Smooth muscle cell (in vitro differentiated cells): ENCODE data around the gene CMTM5. TPM values are rescaled to one million over a fixed set of nuclear protein-coding genes. Genes with fewer than 3 reads are reported as not detected.

Experiments used
- DNase-seq: peaks from one replicate; lab custom pipeline; 2025; ENCODE audit not compliant: unreplicated experiment; lab: John Stamatoyannopoulos, UW
- H2AFZ ChIP-seq: fragments of 200-600 bp; sonication (generic); 2 replicates; pipeline ENCODE4 v1.6.0; 2016; ENCODE audit warnings: antibody characterized with exemption, low read depth, mild to moderate bottlenecking
- H3F3A ChIP-seq: fragments of 200-600 bp; sonication (generic); 2 replicates; pipeline ENCODE4 v1.6.0; 2017; ENCODE audit warnings: antibody characterized with exemption, low read depth
- H3K27ac ChIP-seq: fragments of 200-600 bp; sonication (generic); 2 replicates; pipeline ENCODE4 v1.5.1; 2016; ENCODE audit warnings: low read depth, mild to moderate bottlenecking
- H3K27me3 ChIP-seq: fragments of 200-600 bp; sonication (generic); 2 replicates; pipeline ENCODE4 v1.6.1; 2016; ENCODE audit warnings: low read depth, mild to moderate bottlenecking
- H3K36me3 ChIP-seq: fragments of 200-600 bp; sonication (generic); 2 replicates; pipeline ENCODE4 v1.5.1; 2016; ENCODE audit warnings: low read depth
- H3K4me1 ChIP-seq: fragments of 200-600 bp; sonication (generic); 2 replicates; pipeline ENCODE4 v1.5.1; 2016; ENCODE audit warnings: low read depth
- H3K4me2 ChIP-seq: fragments of 200-600 bp; sonication (generic); 2 replicates; pipeline ENCODE4 v1.6.0; 2016; ENCODE audit warnings: mild to moderate bottlenecking
- H3K4me3 ChIP-seq: fragments of 200-600 bp; sonication (generic); 2 replicates; pipeline ENCODE4 v1.5.1; 2016; ENCODE audit warnings: mild to moderate bottlenecking
- H3K79me2 ChIP-seq: fragments of 200-600 bp; sonication (generic); 2 replicates; pipeline ENCODE4 v1.6.0; 2016; ENCODE audit warnings: low read depth, mild to moderate bottlenecking
- H3K9ac ChIP-seq: fragments of 200-600 bp; sonication (generic); 2 replicates; pipeline ENCODE4 v1.6.0; 2016; ENCODE audit warnings: low read depth
- H3K9me3 ChIP-seq: fragments of 200-600 bp; sonication (generic); replicated peaks from 2 replicates; pipeline ENCODE4 v1.5.1; 2016; ENCODE audit warnings: low read depth
- H4K20me1 ChIP-seq: fragments of 200-600 bp; sonication (generic); 2 replicates; pipeline ENCODE4 v1.6.0; 2016; ENCODE audit warnings: low read depth
- WGBS: methylation state at CpG from one replicate; pipeline ENCODE4 v1.1.7; 2016; ENCODE audit warnings: low lambda C conversion rate; 5-methylcytosine and 5-hydroxymethylcytosine counted together
- polyA plus RNA-seq: library from polyadenylated mRNA; unstranded; fragments of >200 nt; fragmentation: Nextera tagmentation; extraction: Ambion mirVana; gene quantifications from 2 replicates; pipeline ENCODE4 v1.2.1, GENCODE V29; 2016
- total RNA-seq: library from RNA; depleted of rRNA; stranded (reverse); fragments of >200 nt; gene quantifications from 2 replicates; pipeline ENCODE4 v1.2.3, GENCODE V29; 2014
- TF ChIP-seq, protein P1 (sequence below): fragments of 200-600 bp; sonication (generic); IDR thresholded peaks from 2 replicates; pipeline ENCODE4 v1.5.1; 2017; ENCODE audit warnings: borderline replicate concordance, mild to moderate bottlenecking, antibody characterized with exemption; ENCODE audit not compliant: insufficient read depth, poor library complexity, severe bottlenecking

The CMTM5 gene
- total and polyA plus RNA-seq, 2 experiments from 2014 or later, result 0.59 TPM; not detected in 1

GRCh38 chr14:23382731-23383440 is 6.0 kb downstream of the CMTM5 start:
- no peak for DNase-seq
- no peaks in the 10 kb centered on the region for H3K79me2 ChIP-seq
- 82% methylated on average over 10 of the region's 10 CpGs for WGBS

DNA sequence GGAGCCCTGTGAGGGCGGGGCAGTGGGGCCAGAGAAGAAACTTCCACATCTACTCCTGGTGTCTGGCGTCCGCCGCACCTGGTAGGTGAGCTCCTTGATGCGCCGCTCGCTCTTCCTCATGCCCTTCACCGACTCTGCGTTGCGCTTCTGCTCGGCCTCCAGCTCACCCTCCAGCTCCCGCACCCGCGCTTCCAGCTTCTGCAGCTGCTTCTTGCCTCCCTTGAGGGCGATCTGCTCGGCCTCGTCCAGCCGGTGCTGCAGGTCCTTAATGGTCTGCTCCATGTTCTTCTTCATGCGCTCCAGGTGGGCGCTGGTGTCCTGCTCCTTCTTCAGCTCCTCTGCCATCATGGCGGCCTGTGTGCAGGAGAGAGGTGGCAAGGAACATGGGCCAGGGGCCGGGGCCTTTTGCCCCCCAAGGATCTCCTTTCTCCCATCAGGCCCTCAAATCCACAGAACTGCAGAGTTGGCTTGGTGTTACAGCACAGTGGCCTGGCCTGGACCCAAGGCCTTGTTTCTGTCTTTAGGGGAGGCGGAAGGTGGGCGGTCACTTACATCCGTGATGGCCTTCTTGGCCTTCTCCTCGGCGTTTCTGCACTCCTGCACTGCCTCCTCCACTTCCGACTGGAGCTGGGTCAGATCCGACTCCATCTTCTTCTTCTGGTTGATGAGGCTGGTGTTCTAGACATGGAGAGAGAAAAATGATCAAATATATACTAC is 7.7 kb downstream of the CMTM5 start:
- Histone ChIP-seq H2AFZ (no peak overlapping the region), H3K4me3 (no peak overlapping the region), H3K9ac (no peak overlapping the region), H3K36me3 (no peaks in the 10 kb centered on the region), H3K4me2 (no peak overlapping the region), H3F3A (no peaks in the 10 kb centered on the region), H4K20me1 (no peaks in the 10 kb centered on the region), H3K27ac (no peak overlapping the region), H3K27me3 (no peaks in the 10 kb centered on the region), H3K4me1 (no peaks in the 10 kb centered on the region), H3K9me3 (no peaks in the 10 kb centered on the region), H3K79me2 (no peaks in the 10 kb centered on the region)
- DNase-seq, result no peak
- TF ChIP-seq, protein P1, sequence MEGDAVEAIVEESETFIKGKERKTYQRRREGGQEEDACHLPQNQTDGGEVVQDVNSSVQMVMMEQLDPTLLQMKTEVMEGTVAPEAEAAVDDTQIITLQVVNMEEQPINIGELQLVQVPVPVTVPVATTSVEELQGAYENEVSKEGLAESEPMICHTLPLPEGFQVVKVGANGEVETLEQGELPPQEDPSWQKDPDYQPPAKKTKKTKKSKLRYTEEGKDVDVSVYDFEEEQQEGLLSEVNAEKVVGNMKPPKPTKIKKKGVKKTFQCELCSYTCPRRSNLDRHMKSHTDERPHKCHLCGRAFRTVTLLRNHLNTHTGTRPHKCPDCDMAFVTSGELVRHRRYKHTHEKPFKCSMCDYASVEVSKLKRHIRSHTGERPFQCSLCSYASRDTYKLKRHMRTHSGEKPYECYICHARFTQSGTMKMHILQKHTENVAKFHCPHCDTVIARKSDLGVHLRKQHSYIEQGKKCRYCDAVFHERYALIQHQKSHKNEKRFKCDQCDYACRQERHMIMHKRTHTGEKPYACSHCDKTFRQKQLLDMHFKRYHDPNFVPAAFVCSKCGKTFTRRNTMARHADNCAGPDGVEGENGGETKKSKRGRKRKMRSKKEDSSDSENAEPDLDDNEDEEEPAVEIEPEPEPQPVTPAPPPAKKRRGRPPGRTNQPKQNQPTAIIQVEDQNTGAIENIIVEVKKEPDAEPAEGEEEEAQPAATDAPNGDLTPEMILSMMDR, result no peak
- 93% methylated on average over 29 of the region's 29 CpGs for WGBS

More at GRCh38 chr14:23382731-23383440, 6.0 kb downstream of the CMTM5 start:
- Histone ChIP-seq H2AFZ (no peak overlapping the region), H3K4me3 (no peak overlapping the region), H3K9me3 (no peaks in the 10 kb centered on the region), H3K36me3 (no peaks in the 10 kb centered on the region), H3K4me2 (no peak overlapping the region), H3K9ac (no peak overlapping the region), H3K4me1 (no peaks in the 10 kb centered on the region), H4K20me1 (no peaks in the 10 kb centered on the region), H3K27me3 (no peaks in the 10 kb centered on the region), H3F3A (no peaks in the 10 kb centered on the region), H3K27ac (no peak overlapping the region)
- TF ChIP-seq, protein P1, result no peak

- Histone ChIP-seq H3K9ac (no peak overlapping the region), H3K79me2 (no peaks in the 10 kb centered on the region), H3K27ac (no peak overlapping the region), H3F3A (no peaks in the 10 kb centered on the region), H3K4me1 (no peaks in the 10 kb centered on the region), H3K9me3 (no peaks in the 10 kb centered on the region), H3K36me3 (no peaks in the 10 kb centered on the region), H3K27me3 (no peaks in the 10 kb centered on the region), H3K4me3 (no peak overlapping the region), H3K4me2 (no peak overlapping the region), H2AFZ (no peak overlapping the region), H4K20me1 (no peaks in the 10 kb centered on the region)
- TF ChIP-seq, protein P1, result no peak
- 93% methylated on average over 2 of the region's 2 CpGs for WGBS
- no peak for DNase-seq
These were observed 8.4 kb downstream of the CMTM5 start for GRCh38 chr14:23385244-23385641.
